GM19328 (cell line): ENCODE measurements around the gene LPCAT1.
"Not testable (repeated sequence)": the region's sequence is repeated elsewhere in the genome, so short reads cannot be mapped to it uniquely, and the experiment has no call there.

Experiments used
- ATAC-seq: cut with Tn5 transposase; IDR thresholded peaks from one replicate; pipeline ENCODE4 v1.9.1; 2021; ENCODE audit warnings: mild to moderate bottlenecking, moderate library complexity; ENCODE audit not compliant: unreplicated experiment

LPCAT1 gene

DNA sequence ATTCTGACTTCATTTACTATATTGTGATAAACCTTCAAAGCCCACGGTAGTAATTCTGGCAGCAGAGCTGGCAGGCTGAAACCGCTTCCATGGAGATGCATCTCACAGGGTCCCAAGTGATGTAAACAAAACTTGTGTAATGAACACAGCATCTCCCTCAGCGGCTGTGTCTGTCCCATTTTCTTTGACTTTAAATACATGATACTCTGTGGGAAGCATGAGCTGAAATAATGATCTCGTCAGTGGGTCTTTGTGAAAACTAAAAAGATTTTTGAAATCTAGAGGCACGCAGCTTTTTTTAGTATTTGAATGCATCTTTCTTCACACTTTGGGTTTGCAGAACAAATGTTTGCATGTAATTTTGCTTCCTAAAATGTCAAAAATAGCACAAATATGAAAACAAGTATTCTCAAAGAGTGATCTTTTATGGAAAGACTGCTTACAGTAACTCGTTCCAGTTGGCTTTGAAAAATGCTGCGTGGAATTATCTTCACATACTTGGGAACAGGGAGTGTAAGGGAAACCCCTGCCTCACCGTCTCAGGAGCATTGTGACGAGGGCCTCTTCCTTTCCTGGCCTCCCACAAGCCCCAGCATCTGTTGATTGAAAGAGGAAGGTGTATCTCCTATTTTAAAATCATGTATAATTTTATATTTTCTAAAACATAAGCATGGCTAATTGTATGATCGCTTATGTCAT is 18.1 kb upstream of the LPCAT1 start:
- ATAC-seq, result no peak

- ATAC-seq, result no peak
These were observed 17.3 kb upstream of the LPCAT1 start for GRCh38 chr5:1540831-1541701.

DNA sequence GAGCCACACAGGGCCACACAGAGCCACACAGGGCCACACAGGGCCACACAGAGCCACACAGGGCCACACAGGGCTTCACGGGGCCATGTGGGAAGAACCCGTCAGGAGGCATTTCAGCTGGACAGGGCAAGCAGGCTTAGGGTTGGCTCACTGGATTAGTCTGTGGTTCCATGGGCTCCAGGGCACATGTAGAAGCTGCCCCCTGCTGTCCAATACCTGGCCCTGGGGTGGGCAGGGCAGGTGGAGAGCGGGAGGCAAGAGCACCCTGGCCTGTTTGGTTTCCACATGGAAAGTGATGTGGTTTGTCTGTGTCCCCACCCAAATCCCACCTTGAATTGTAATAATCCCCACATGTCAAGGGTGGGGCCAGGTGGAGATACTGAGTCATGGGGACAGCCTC is 16.4 kb upstream of the LPCAT1 start:
- ATAC-seq, result no peak

GRCh38 chr5:1539393-1540161 is 15.8 kb upstream of the LPCAT1 start:
- not testable (repeated sequence) for ATAC-seq

DNA sequence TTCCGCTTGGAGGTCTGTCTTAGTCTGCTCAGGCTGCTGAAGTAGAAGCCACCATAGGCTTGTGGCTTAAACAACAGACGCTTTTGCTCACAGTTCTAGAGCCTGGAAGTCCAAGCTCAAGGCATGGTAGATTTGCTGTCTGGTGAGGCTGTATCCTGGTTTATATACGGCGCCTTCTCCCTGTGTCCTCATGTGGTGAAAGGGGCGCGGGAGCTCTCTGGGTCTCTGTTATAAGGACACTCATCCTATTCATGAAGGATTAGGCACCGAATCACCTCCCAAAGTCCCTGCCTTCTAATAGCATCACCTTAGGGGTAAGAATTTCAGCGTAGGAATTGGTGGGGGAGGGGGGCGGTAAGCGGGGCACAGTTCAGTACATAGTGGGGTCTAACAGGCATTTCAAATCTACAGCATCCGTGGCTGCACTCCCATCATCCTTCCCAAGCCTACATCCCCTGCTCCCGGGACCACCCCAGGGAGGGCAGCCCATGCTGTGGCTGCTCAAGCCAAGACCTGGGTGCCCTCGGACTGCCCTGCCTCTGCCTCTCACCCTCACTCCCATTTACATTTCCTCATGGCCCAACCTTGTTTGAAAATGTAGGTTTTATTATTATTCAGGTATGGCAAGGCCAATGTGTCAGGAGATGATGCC is 15.1 kb upstream of the LPCAT1 start:
- no peak for ATAC-seq

GRCh38 chr5:1538276-1538675 is 14.5 kb upstream of the LPCAT1 start:
- no peak for ATAC-seq

DNA sequence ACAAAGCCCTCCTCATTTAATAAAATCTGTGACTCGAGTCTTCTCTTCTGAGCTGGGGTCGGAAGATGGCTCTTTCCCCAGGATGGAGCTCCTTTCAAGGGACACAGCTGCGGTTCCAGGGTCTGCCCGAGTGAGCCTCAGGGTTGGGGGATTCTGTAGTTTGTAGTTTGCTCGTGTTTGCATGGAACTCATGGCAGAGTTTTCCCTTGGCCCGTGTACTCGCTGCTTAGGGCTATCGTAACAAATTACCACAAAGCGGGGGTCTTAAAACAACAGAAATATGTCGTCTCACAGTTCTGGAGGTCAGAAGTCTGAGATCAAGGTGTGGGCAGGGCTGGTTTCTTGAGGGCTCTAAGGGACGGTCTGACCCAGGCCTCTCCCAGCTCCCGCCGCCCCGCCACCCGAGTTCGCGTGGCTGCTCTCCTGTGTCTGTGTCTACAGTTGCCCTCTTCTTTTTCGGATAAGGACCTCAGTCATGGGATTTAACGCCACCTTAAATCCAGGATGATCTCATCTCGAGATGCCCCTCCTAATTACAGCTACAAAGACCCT is 13.9 kb upstream of the LPCAT1 start:
- no peak for ATAC-seq

- no peak for ATAC-seq
These were observed 13.3 kb upstream of the LPCAT1 start for GRCh38 chr5:1536871-1537602.

DNA sequence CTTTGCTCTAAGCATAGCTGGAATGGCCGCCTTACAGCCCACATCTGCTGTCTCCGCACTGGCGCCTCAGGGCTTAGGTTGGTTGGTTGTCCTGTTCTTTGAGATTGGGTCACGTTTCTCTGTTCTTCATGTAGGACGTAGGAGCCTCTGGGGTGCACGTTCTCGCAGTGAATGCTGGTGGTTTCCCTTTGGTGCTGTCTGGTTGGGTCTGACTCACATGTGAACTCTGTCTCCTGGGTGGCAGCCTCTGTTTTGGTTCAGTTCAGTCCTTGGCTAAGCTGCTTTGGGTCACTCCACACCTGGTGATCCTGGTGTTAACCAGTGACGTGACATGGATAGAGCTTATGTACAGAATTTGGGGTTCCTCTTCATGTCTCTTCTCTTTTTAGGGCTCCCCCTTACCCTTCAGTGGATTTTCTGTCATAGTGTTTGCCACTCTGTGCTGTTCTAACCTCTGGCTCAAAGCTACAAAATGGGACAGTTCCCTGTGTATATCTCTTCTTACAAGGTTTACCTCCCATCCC is 12.6 kb upstream of the LPCAT1 start:
- peak; percentile 89 for ATAC-seq

GRCh38 chr5:1535646-1536045 is 11.9 kb upstream of the LPCAT1 start:
- no peak for ATAC-seq

- no peak for ATAC-seq
These were observed 8.6 kb upstream of the LPCAT1 start for GRCh38 chr5:1532384-1532783.

DNA sequence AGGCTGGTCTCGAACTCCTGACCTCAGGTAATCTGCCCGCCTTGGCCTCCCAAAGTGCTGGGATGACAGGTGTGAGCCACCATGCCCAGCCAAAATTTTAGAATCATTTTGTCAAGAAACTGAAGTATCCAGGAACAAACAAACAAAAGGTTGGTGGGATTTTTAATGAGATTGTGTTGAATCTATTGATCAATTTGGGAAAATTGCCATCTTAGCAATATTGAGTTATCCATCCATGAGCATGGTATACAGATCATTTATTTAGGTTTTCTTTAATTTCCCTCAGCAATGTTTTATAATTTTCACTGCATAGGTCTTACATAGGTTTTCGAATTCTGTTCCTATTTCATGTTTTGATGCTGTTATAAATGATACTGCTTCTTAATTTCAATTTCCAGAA is 5.7 kb upstream of the LPCAT1 start:
- ATAC-seq, result no peak

DNA sequence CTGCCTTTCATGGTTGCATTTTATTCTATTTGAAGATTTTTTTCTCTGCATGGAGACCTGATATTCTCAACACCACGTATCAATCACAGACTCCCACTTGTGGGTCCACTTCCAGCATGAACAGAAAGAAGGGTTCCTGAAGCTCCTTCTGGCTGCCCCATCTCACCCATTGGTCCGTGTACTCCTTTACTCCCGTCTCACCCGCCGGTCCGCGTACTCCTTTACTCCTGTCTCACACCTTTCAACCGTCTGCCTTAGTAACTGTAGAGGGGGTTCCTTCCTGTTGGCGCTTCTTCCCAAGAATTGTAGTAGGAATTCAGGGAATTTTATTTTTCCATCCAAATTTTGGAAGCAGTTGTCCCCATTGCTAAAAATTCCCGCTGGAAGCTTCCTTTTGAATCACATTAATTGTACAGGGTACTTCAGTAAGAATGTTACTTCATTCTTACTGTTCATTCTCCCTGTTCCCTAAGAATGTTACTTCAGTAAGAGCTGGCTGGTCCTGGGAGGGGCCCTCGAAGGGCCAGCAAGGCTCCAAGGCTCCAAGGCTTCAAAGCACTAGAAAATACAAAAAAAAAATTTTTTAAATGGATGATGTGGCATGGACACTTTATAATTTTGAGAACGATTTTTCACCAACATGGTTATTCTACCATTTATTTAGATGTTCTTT is 3.9 kb upstream of the LPCAT1 start:
- ATAC-seq, result no peak

GRCh38 chr5:1526681-1527131 is 2.9 kb upstream of the LPCAT1 start:
- no peak for ATAC-seq

- ATAC-seq, result no peak
These were observed 2.5 kb upstream of the LPCAT1 start for GRCh38 chr5:1526190-1526631.

DNA sequence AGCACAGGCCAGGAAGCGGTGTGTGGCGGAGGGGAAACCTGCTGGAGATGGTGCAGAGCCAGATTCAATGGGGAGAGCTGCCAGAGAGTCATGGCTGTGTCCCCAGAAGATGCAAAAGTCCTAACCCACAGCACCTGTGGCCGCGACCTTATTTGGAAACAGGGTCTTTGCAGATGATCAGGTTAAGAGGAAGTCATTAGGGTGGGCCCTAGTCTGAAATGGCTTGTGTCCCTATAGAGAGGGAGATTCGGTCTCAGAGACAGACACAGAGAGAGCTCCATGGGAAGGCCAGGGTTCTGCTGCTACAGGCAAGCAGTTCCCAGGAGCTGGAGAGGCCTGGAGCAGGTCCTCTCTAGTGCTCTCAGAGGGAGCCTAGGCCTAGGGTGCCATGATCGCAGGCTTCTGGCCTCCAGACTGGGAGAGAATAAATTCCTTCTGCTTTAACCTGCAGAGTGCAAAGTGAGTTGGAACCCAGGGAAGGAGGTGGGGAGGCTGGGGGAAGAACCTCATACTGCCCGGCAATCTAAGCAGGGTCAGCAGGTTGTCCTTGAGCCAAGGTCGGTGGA is 1.9 kb upstream of the LPCAT1 start:
- no peak for ATAC-seq

GRCh38 chr5:1524799-1525623 is 1.3 kb upstream of the LPCAT1 start:
- no peak for ATAC-seq

GRCh38 chr5:1524481-1524798 is 680 bp upstream of the LPCAT1 start:
- ATAC-seq, result no peak
